ENCODE data around the gene FKBP1C. TPM values are rescaled to one million over a fixed set of nuclear protein-coding genes. Genes with fewer than 3 reads are reported as not detected.

The FKBP1C gene
- total and polyA plus RNA-seq, 2 of the 4 experiments (the other 2 are of a cell fraction) = 0.72 to 3.1 TPM

DNA sequence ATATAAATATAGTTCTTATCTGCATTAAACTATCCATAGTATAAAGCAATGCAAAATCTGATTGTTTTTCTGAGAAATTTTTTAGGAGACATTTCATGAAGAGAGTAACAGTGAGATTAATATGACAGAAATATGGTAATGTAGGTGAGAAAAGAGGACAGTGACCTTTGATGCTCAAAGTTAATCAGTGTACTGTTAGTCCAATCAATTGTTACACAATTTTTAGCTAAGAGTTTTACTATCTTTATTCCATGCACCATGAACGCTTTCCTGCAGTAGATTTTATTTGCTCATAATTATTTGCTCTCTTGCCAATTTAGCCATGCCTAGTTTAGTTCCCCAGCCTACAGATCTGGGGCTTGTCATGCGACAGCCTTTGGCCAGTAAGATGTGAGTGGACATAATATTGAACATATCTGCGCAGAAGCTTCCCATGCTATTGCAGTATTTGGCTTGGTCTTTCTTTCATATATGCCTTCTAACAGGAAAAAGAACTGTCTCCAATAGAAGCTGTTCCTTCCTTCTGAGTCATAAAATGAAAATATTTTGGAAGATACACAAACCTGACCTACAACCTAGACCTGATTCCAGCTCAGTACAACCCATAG, 38.7 kb downstream of the FKBP1C start:
- intact Hi-C loops (cut with micrococcal nuclease) = no loop called here
- no peak for ATAC-seq (ENCODE audit: low read depth)
- no peak overlapping the region for H2AK9ac ChIP-seq (replicated peaks; ENCODE audit: low read depth, low read length, poor library complexity)
- no peak overlapping the region for H2BK5ac ChIP-seq (ENCODE audit: low read depth, low read length, poor library complexity, severe bottlenecking)
- H3K36me3 ChIP-seq (ENCODE audit: control insufficient read depth, insufficient read depth, low read length) = no peaks in the 10 kb centered on the region
- dilution Hi-C loops (cut with HindIII; ENCODE audit: low sequenced_read_pairs, unreplicated experiment) = no loop called here
- no peak for DNase-seq
- no peaks in the 10 kb centered on the region for H4K20me1 ChIP-seq (ENCODE audit: insufficient read depth, low read length)
- H3K4me2 ChIP-seq (ENCODE audit: low read depth, low read length) = no peak overlapping the region
- no peaks in the 10 kb centered on the region for H3K9me3 ChIP-seq (ENCODE audit: control insufficient read depth, insufficient read depth, low read length)
- no TSS peak for BruUV-seq (replicated peaks)
- H2BK120ac ChIP-seq (ENCODE audit: low read depth, low read length) = no peak overlapping the region
- H3K56ac ChIP-seq (ENCODE audit: extremely low read depth, insufficient read depth, low read length) = no peak overlapping the region
- H3K4me3 ChIP-seq (ENCODE audit: insufficient read depth, low read depth, low read length) = no peak overlapping the region
- WGBS, 2 experiments (ENCODE audit: extremely low coverage in 2 of 2, insufficient read length in 1 of 2) = no CpG with 5 or more reads among the region's 3 CpGs
- H2BK15ac ChIP-seq (ENCODE audit: low read depth, low read length) = no peak overlapping the region
- no peak overlapping the region for H4K91ac ChIP-seq (ENCODE audit: insufficient read depth, low read depth, low read length)
- no peak overlapping the region for H3K14ac ChIP-seq (replicated peaks; ENCODE audit: low read depth, low read length)
- no peak overlapping the region for H2BK20ac ChIP-seq (ENCODE audit: low read depth, low read length)
- no peak overlapping the region for H3K4ac ChIP-seq (ENCODE audit: low read depth, low read length)
- TF ChIP-seq MAFK (IDR thresholded peaks at IDR 0.05; ENCODE audit: low read depth, low read length) (no peak), NFE2L2 (IDR thresholded peaks at IDR 0.05; ENCODE audit: low read depth, low read length) (no peak), CEBPB (IDR thresholded peaks at IDR 0.05; ENCODE audit: low read depth, low read length) (no peak), RCOR1 (IDR thresholded peaks at IDR 0.05; ENCODE audit: insufficient replicate concordance, low read length) (no peak), BHLHE40 (IDR thresholded peaks at IDR 0.05; ENCODE audit: low read depth, low read length) (no peak), RFX5 (IDR thresholded peaks at IDR 0.05; ENCODE audit: low read depth, low read length) (no peak), POLR2A (IDR thresholded peaks at IDR 0.05; ENCODE audit: low read depth, low read length) (no peak)
- TF ChIP-seq, protein P1, sequence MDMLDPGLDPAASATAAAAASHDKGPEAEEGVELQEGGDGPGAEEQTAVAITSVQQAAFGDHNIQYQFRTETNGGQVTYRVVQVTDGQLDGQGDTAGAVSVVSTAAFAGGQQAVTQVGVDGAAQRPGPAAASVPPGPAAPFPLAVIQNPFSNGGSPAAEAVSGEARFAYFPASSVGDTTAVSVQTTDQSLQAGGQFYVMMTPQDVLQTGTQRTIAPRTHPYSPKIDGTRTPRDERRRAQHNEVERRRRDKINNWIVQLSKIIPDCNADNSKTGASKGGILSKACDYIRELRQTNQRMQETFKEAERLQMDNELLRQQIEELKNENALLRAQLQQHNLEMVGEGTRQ (IDR thresholded peaks at IDR 0.05; ENCODE audit: low read depth, low read length) = no peak
- TF ChIP-seq, protein P2, sequence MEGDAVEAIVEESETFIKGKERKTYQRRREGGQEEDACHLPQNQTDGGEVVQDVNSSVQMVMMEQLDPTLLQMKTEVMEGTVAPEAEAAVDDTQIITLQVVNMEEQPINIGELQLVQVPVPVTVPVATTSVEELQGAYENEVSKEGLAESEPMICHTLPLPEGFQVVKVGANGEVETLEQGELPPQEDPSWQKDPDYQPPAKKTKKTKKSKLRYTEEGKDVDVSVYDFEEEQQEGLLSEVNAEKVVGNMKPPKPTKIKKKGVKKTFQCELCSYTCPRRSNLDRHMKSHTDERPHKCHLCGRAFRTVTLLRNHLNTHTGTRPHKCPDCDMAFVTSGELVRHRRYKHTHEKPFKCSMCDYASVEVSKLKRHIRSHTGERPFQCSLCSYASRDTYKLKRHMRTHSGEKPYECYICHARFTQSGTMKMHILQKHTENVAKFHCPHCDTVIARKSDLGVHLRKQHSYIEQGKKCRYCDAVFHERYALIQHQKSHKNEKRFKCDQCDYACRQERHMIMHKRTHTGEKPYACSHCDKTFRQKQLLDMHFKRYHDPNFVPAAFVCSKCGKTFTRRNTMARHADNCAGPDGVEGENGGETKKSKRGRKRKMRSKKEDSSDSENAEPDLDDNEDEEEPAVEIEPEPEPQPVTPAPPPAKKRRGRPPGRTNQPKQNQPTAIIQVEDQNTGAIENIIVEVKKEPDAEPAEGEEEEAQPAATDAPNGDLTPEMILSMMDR (conservative IDR thresholded peaks at IDR 0.05; ENCODE audit: low read depth, low read length) = no peak
- no peak overlapping the region for H2AFZ ChIP-seq (replicated peaks; ENCODE audit: low read length, poor library complexity)
- no peak overlapping the region for H4K5ac ChIP-seq (ENCODE audit: low read depth, low read length)
- no peaks in the 10 kb centered on the region for H3K4me1 ChIP-seq (ENCODE audit: control insufficient read depth, insufficient read depth, low read length)
- H3K9ac ChIP-seq (ENCODE audit: low read depth, low read length) = no peak overlapping the region
- CTCF ChIA-PET = interaction anchor here (0.7 kb wide), 1 partner anchor 161 kb away, joined by 3 read pairs; no protein-coding TSS in a partner anchor
- POLR2A ChIA-PET (ENCODE audit: unreplicated experiment) = no interaction called here
- no peaks in the 10 kb centered on the region for H3K27me3 ChIP-seq (ENCODE audit: control insufficient read depth, insufficient read depth, low read length)
- H3K18ac ChIP-seq (ENCODE audit: low read depth, low read length) = no peak overlapping the region
- no peak overlapping the region for H3K23ac ChIP-seq (ENCODE audit: low read depth, low read length)
- H3K79me1 ChIP-seq (ENCODE audit: low read depth in 1 of 2, low read length in 2 of 2) = no peaks in the 10 kb centered on the region
- no peak overlapping the region for H2AK5ac ChIP-seq (ENCODE audit: low read depth, low read length)
- in situ Hi-C loops (cut with MboI; ENCODE audit: low sequenced_read_pairs) = no loop called here
- no peaks in the 10 kb centered on the region for H3K9me1 ChIP-seq (ENCODE audit: insufficient read depth, low read length)
- H4K8ac ChIP-seq (ENCODE audit: low read depth in 2 of 2, low read length in 2 of 2) = no peak overlapping the region
- H3K27ac ChIP-seq (ENCODE audit: insufficient read depth, low read length) = no peak overlapping the region
